ENCODE data around the gene AACS.

DNA sequence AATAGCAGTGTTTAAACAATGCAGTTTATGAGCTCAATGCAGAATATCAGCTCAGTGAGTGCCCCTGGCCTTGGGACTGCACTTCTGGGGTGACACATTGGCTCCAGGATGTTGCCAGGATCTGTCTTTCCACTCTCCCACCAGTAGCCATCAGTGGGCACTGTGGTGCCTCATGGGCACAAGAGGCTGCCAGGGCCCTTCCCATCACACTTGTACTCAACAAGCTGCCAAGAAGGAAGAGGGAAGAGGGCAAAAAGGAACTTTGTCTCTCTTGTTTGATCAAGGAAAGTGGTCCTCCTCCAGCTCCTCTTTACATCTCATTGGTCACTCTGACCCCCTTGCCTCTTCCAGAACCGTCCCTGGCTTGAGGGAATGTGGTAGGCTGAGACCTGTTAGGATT, 115.9 kb downstream of the AACS start:
- TF ChIP-seq CTCF (IDR thresholded peaks at IDR 0.05) (no peak), POLR2A (IDR thresholded peaks at IDR 0.05) (no peak)

Measured in right lobe of liver (tissue), 4 donors.